HTERT RPE-1 (cell line): ENCODE measurements around the gene MZT2B.
"Not testable (repeated sequence)": the region's sequence is repeated elsewhere in the genome, so short reads cannot be mapped to it uniquely, and the experiment has no call there.

Experiments
- in situ Hi-C: fragments of 300-500 bp; cut with MboI; formaldehyde crosslinking; loops from 4 replicates; pipeline ENCODE4 v1.14.3; 2020; ENCODE audit warnings: low sequenced_read_pairs

Gene MZT2B

GRCh38 chr2:130181880-130182682 lies at the start of gene MZT2B:
Gene MZT2B, plus strand, starts transcription at chr2:130182262. Its CDS starts 21 bp downstream, at chr2:130182283.
- in situ Hi-C loops, result not testable (repeated sequence)

GRCh38 chr2:130135692-130136541 lies 46.1 kb upstream of the MZT2B start:
- in situ Hi-C loops, result no loop called here

- in situ Hi-C loops, result not testable (repeated sequence)
Measured at GRCh38 chr2:130136546-130136945, 45.5 kb upstream of the MZT2B start.

- in situ Hi-C loops, result not testable (repeated sequence)
Measured at GRCh38 chr2:130137118-130137517, 44.9 kb upstream of the MZT2B start.

- in situ Hi-C loops, result not testable (repeated sequence)
Measured at GRCh38 chr2:130138326-130138725, 43.7 kb upstream of the MZT2B start.

- in situ Hi-C loops, result not testable (repeated sequence)
Measured at GRCh38 chr2:130138841-130139251, 43.2 kb upstream of the MZT2B start.

- in situ Hi-C loops, result not testable (repeated sequence)
Measured at GRCh38 chr2:130139331-130140280, 42.5 kb upstream of the MZT2B start.

- in situ Hi-C loops, result not testable (repeated sequence)
Measured at GRCh38 chr2:130140516-130140915, 41.5 kb upstream of the MZT2B start.

GRCh38 chr2:130141002-130141401 lies 41.1 kb upstream of the MZT2B start:
- in situ Hi-C loops, result not testable (repeated sequence)

GRCh38 chr2:130141645-130142370 lies 40.3 kb upstream of the MZT2B start:
- in situ Hi-C loops, result not testable (repeated sequence)

GRCh38 chr2:130142396-130143265 lies 39.4 kb upstream of the MZT2B start:
- in situ Hi-C loops, result not testable (repeated sequence)

- in situ Hi-C loops, result not testable (repeated sequence)
Measured at GRCh38 chr2:130143266-130144039, 38.6 kb upstream of the MZT2B start.

GRCh38 chr2:130145006-130145414 lies 37.1 kb upstream of the MZT2B start, which contains the start of gene CCDC74B:
Gene CCDC74B, minus strand, starts transcription at chr2:130145112. Its CDS starts 116 bp downstream, at chr2:130144996.
- in situ Hi-C loops, result not testable (repeated sequence)

- in situ Hi-C loops, result not testable (repeated sequence)
Measured at GRCh38 chr2:130148515-130148914, 33.5 kb upstream of the MZT2B start.

GRCh38 chr2:130150181-130151144 lies 31.6 kb upstream of the MZT2B start:
- in situ Hi-C loops, result no loop called here

- in situ Hi-C loops, result not testable (repeated sequence)
Measured at GRCh38 chr2:130151145-130151512, 30.9 kb upstream of the MZT2B start.
